GM19463 (cell line): ENCODE measurements around the gene RNF126.

Experiments used
- ATAC-seq: cut with Tn5 transposase; IDR thresholded peaks from one replicate; pipeline ENCODE4 v1.9.1; 2021; ENCODE audit warnings: mild to moderate bottlenecking, moderate library complexity; ENCODE audit not compliant: unreplicated experiment

The RNF126 gene

GRCh38 chr19:664913-665443 is 2.0 kb upstream of the RNF126 start:
- ATAC-seq, result no peak

- no peak for ATAC-seq
These were observed 686 bp upstream of the RNF126 start for GRCh38 chr19:663682-664117.

GRCh38 chr19:662207-662961 is 630 bp downstream of the RNF126 start:
- ATAC-seq, result no peak

GRCh38 chr19:661427-662196 is 1.4 kb downstream of the RNF126 start:
- ATAC-seq, result no peak

- no peak for ATAC-seq
These were observed 2.1 kb downstream of the RNF126 start for GRCh38 chr19:660793-661426.

- ATAC-seq, result no peak
These were observed 3.8 kb downstream of the RNF126 start for GRCh38 chr19:658916-659839.

- no peak for ATAC-seq
These were observed 4.8 kb downstream of the RNF126 start for GRCh38 chr19:658059-658839.

- no peak for ATAC-seq
These were observed 5.4 kb downstream of the RNF126 start for GRCh38 chr19:657611-658010.

GRCh38 chr19:656751-657559 is 6.1 kb downstream of the RNF126 start:
- no peak for ATAC-seq

GRCh38 chr19:655691-656090 is 7.3 kb downstream of the RNF126 start:
- no peak for ATAC-seq

GRCh38 chr19:653425-653824 is 9.6 kb downstream of the RNF126 start:
- no peak for ATAC-seq

GRCh38 chr19:652467-653389 is 10.3 kb downstream of the RNF126 start:
- no peak for ATAC-seq

- ATAC-seq, result no peak
These were observed 11.0 kb downstream of the RNF126 start for GRCh38 chr19:651991-652390.

- no peak for ATAC-seq
These were observed 11.7 kb downstream of the RNF126 start for GRCh38 chr19:651114-651818.

GRCh38 chr19:650121-650520 is 12.9 kb downstream of the RNF126 start:
- no peak for ATAC-seq

GRCh38 chr19:648904-649801 is 13.9 kb downstream of the RNF126 start:
- ATAC-seq, result no peak
